ENCODE measurements around the gene MITF. TPM values are rescaled to one million over a fixed set of nuclear protein-coding genes. Genes with fewer than 3 reads are reported as not detected.
A peak's percentile ranks its signal among the peaks of the same experiment; 100 is the strongest.

The MITF gene
- total RNA-seq, 1 donor from 2014 or later = 6.0 TPM

DNA sequence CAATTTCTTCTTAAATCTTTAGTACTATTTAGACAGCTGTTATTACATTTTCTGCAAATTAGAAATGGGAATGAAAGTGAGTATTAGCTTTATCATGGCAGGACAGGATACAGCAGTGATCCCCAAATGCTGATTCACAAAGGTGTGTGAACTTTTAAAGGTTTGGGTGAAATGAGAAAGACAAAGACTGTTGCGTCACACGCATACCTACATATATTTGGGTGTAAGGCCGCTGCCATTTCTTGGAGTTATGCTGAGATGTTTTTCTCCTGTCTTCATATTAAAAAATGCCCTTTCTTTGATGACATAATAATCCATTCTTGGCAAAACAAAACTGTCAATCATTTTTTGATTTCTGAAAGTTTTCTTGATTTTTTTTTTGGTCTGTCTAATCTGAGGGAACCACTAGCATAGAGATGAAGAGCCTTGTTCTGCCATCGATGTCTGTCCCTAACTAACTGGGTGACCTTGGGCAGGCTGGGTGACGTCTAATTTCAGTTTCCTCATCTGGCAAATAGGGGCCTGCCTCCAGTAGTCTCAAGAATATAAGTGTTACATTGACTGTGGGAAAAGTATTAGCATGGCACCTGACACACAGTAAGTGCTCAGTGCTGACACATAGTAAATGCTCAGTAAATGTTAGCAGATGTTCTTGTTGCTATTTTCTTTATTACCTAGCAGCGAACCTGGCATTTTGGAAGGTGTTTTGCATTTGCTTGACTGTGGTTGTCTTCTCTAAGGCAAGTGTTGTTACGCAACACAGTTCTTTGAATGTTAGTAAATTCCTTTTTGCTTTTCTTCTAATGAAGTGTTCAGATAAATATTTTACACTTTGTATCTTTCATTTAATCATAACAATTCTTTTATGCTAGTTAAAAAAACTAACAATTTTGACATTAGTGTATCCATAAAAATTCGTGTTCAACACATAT lies 5.0 kb downstream of the MITF start:
- H3K27ac Mint-ChIP-seq (ENCODE audit: unreplicated experiment) = peak overlapping the region; percentile 37
- no peaks in the 10 kb centered on the region for H3K36me3 ChIP-seq (ENCODE audit: insufficient read depth, low read length)

DNA sequence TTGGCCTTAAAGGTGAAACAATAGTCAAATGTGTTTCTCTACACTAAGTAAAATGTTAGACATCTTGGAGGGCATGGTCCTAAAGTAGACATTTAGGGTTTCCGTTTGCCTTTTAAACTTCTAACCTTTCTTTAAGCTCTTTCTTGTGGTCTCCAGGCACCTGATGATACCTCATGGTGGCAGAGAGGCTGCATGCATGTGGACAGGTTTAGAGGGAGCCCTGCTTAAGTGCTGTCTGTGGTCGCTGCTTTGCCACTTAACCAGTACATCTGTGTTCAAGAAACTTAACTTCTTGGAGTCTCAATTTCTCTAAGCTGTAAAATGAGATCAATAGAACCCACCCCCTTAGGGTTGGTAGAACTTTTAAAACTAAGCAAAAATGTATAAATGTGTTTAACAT lies 6.2 kb downstream of the MITF start:
- no peaks in the 10 kb centered on the region for H3K9me3 ChIP-seq (ENCODE audit: insufficient read depth, low read depth, low read length)
- no peak overlapping the region for H3K4me3 ChIP-seq (ENCODE audit: insufficient read depth, low read depth, low read length)
- TF ChIP-seq, protein P1, sequence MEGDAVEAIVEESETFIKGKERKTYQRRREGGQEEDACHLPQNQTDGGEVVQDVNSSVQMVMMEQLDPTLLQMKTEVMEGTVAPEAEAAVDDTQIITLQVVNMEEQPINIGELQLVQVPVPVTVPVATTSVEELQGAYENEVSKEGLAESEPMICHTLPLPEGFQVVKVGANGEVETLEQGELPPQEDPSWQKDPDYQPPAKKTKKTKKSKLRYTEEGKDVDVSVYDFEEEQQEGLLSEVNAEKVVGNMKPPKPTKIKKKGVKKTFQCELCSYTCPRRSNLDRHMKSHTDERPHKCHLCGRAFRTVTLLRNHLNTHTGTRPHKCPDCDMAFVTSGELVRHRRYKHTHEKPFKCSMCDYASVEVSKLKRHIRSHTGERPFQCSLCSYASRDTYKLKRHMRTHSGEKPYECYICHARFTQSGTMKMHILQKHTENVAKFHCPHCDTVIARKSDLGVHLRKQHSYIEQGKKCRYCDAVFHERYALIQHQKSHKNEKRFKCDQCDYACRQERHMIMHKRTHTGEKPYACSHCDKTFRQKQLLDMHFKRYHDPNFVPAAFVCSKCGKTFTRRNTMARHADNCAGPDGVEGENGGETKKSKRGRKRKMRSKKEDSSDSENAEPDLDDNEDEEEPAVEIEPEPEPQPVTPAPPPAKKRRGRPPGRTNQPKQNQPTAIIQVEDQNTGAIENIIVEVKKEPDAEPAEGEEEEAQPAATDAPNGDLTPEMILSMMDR (IDR thresholded peaks at IDR 0.05; ENCODE audit: insufficient read depth, low read depth, low read length) = no peak
- TF ChIP-seq EZH2 (IDR thresholded peaks at IDR 0.05; ENCODE audit: insufficient read depth, low read length) = no peak
- DNase-seq (ENCODE audit: low read depth) = no peak
- H3K27ac Mint-ChIP-seq (ENCODE audit: unreplicated experiment) = no peak overlapping the region
- no peaks in the 10 kb centered on the region for H4K20me1 ChIP-seq (ENCODE audit: insufficient read depth, low read length)
- H2AFZ ChIP-seq (ENCODE audit: low read depth, low read length) = no peak overlapping the region
- H3K36me3 Mint-ChIP-seq (ENCODE audit: low read depth, unreplicated experiment) = no peaks in the 10 kb centered on the region
- H3K4me3 Mint-ChIP-seq (ENCODE audit: unreplicated experiment) = no peak overlapping the region
- no peak for FAIRE-seq
- H3K4me1 Mint-ChIP-seq (ENCODE audit: low read depth, unreplicated experiment) = peaks cover 25% of the 10 kb centered on the region
- H3K36me3 ChIP-seq (ENCODE audit: insufficient read depth, low read length) = no peaks in the 10 kb centered on the region
- H3K4me1 ChIP-seq (ENCODE audit: insufficient read depth, low read length) = no peaks in the 10 kb centered on the region
- no peaks in the 10 kb centered on the region for H3K79me2 ChIP-seq (ENCODE audit: insufficient read depth, low read length)
- peaks cover 3% of the 10 kb centered on the region for H3K27me3 ChIP-seq (ENCODE audit: insufficient read depth, low read length)
- no peaks in the 10 kb centered on the region for H3K27me3 Mint-ChIP-seq (ENCODE audit: low read depth, unreplicated experiment)
- H3K9me3 Mint-ChIP-seq (ENCODE audit: unreplicated experiment) = no peaks in the 10 kb centered on the region
- no peak overlapping the region for H3K4me2 ChIP-seq (ENCODE audit: low read length)
- no peak overlapping the region for H3K9ac ChIP-seq (ENCODE audit: low read length)
- H3K27ac ChIP-seq (ENCODE audit: low read depth, low read length) = no peak overlapping the region

More for the DNA sequence above, 5.0 kb downstream of the MITF start:
- peaks cover 26% of the 10 kb centered on the region for H3K4me1 Mint-ChIP-seq (ENCODE audit: low read depth, unreplicated experiment)
- Histone ChIP-seq H3K9me3 (ENCODE audit: insufficient read depth, low read depth, low read length) (no peaks in the 10 kb centered on the region), H3K27ac (ENCODE audit: low read depth, low read length) (no peak overlapping the region), H3K4me3 (ENCODE audit: insufficient read depth, low read depth, low read length) (no peak overlapping the region), H3K79me2 (ENCODE audit: insufficient read depth, low read length) (no peaks in the 10 kb centered on the region), H3K4me2 (ENCODE audit: low read length) (no peak overlapping the region), H4K20me1 (ENCODE audit: insufficient read depth, low read length) (no peaks in the 10 kb centered on the region), H2AFZ (ENCODE audit: low read depth, low read length) (no peak overlapping the region), H3K27me3 (ENCODE audit: insufficient read depth, low read length) (peaks cover 3% of the 10 kb centered on the region), H3K9ac (ENCODE audit: low read length) (no peak overlapping the region), H3K4me1 (ENCODE audit: insufficient read depth, low read length) (peaks cover 5% of the 10 kb centered on the region)
- no peak overlapping the region for H3K4me3 Mint-ChIP-seq (ENCODE audit: unreplicated experiment)
- DNase-seq (ENCODE audit: low read depth) (no peak), FAIRE-seq (no peak)
- H3K36me3 Mint-ChIP-seq (ENCODE audit: low read depth, unreplicated experiment) = no peaks in the 10 kb centered on the region
- H3K9me3 Mint-ChIP-seq (ENCODE audit: unreplicated experiment) = no peaks in the 10 kb centered on the region
- H3K27me3 Mint-ChIP-seq (ENCODE audit: low read depth, unreplicated experiment) = no peaks in the 10 kb centered on the region
- TF ChIP-seq, protein P1 (IDR thresholded peaks at IDR 0.05; ENCODE audit: insufficient read depth, low read depth, low read length) = no peak

DNA sequence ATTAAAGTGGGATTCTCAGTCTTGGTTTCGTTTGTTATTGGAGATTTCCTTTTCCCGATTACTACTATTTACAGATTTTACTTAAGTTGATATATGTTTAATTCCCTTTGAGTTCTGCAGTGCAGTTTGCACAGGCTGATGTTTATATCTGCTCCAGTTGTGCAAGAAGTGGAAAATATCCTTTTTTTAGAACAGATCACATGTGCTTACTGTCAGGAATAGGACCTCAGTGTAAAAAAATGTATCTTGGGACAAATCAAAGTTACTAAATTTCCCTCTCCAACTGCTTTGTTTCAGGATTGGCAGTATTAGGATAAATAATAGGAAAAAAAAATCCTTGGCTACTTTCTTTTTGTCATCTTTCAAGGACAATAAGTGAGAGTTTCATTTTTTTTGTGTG lies 6.9 kb downstream of the MITF start:
- Mint-ChIP-seq H3K27me3 (ENCODE audit: low read depth, unreplicated experiment) (no peaks in the 10 kb centered on the region), H3K4me3 (ENCODE audit: unreplicated experiment) (no peak overlapping the region), H3K27ac (ENCODE audit: unreplicated experiment) (no peak overlapping the region), H3K9me3 (ENCODE audit: unreplicated experiment) (no peaks in the 10 kb centered on the region), H3K36me3 (ENCODE audit: low read depth, unreplicated experiment) (no peaks in the 10 kb centered on the region), H3K4me1 (ENCODE audit: low read depth, unreplicated experiment) (peaks cover 19% of the 10 kb centered on the region)
- H3K4me1 ChIP-seq (ENCODE audit: insufficient read depth, low read length) = no peaks in the 10 kb centered on the region
- no peak for DNase-seq (ENCODE audit: low read depth)
- H3K27ac ChIP-seq (ENCODE audit: low read depth, low read length) = no peak overlapping the region
- H3K79me2 ChIP-seq (ENCODE audit: insufficient read depth, low read length) = no peaks in the 10 kb centered on the region
- TF ChIP-seq EZH2 (IDR thresholded peaks at IDR 0.05; ENCODE audit: insufficient read depth, low read length) = no peak
- TF ChIP-seq, protein P1 (IDR thresholded peaks at IDR 0.05; ENCODE audit: insufficient read depth, low read depth, low read length) = no peak
- peaks cover 3% of the 10 kb centered on the region for H3K27me3 ChIP-seq (ENCODE audit: insufficient read depth, low read length)
- H3K4me2 ChIP-seq (ENCODE audit: low read length) = no peak overlapping the region
- H3K36me3 ChIP-seq (ENCODE audit: insufficient read depth, low read length) = no peaks in the 10 kb centered on the region
- H3K9ac ChIP-seq (ENCODE audit: low read length) = no peak overlapping the region
- FAIRE-seq = no peak
- no peak overlapping the region for H3K4me3 ChIP-seq (ENCODE audit: insufficient read depth, low read depth, low read length)
- H2AFZ ChIP-seq (ENCODE audit: low read depth, low read length) = no peak overlapping the region
- no peaks in the 10 kb centered on the region for H4K20me1 ChIP-seq (ENCODE audit: insufficient read depth, low read length)
- H3K9me3 ChIP-seq (ENCODE audit: insufficient read depth, low read depth, low read length) = no peaks in the 10 kb centered on the region
